WTC11 (cell line): ENCODE data around the gene PAFAH1B2. TPM values are rescaled to one million over a fixed set of nuclear protein-coding genes. Genes with fewer than 3 reads are reported as not detected.

ENCODE experiments used
- ATAC-seq: fragments of 200-7000 bp; cut with Tn5 transposase; 2 replicates; pipeline ENCODE4 v1.10.0; 2021; ENCODE audit warnings: mild to moderate bottlenecking, moderate library complexity
- CTCF ChIA-PET: fragments of 300-600 bp; sonication (Branson Sonifier 250); formaldehyde crosslinking; loops from one replicate; lab custom pipeline; 2021; ENCODE audit warnings: antibody characterized with exemption; lab: Charles Lee
- POLR2A ChIA-PET: fragments of 350-600 bp; sonication (Branson Sonifier 250); formaldehyde crosslinking; loops from one replicate; lab custom pipeline; 2021; ENCODE audit warnings: antibody characterized with exemption; lab: Charles Lee
- DNase-seq: peaks from one replicate; pipeline ENCODE4 v3.0.0; 2021; ENCODE audit warnings: low spot score
- H3K27ac Mint-ChIP-seq: 2 replicates; pipeline ENCODE4 v1.8.0; 2021; ENCODE audit warnings: mixed read lengths
- H3K27me3 Mint-ChIP-seq: 2 replicates; pipeline ENCODE4 v1.8.0; 2021; ENCODE audit warnings: low read depth, mild to moderate bottlenecking, moderate library complexity, mixed read lengths
- H3K36me3 Mint-ChIP-seq: 2 replicates; pipeline ENCODE4 v1.8.0; 2021; ENCODE audit warnings: mixed read lengths
- H3K4me1 Mint-ChIP-seq: 2 replicates; pipeline ENCODE4 v1.8.0; 2022; ENCODE audit warnings: mixed read lengths
- H3K4me3 Mint-ChIP-seq: 2 replicates; pipeline ENCODE4 v1.8.0; 2021; ENCODE audit warnings: mild to moderate bottlenecking, moderate library complexity, mixed read lengths
- H3K9me3 Mint-ChIP-seq: 2 replicates; pipeline ENCODE4 v1.8.0; 2021; ENCODE audit warnings: mixed read lengths
- AR ChIP-seq: fragments of 250-450 bp; sonication (Bioruptor Pico); IDR thresholded peaks from 2 replicates; pipeline ENCODE4 v1.9.0; 2021; ENCODE audit warnings: mild to moderate bottlenecking
- ARID4B ChIP-seq: sonication (generic); formaldehyde crosslinking; IDR thresholded peaks from 2 replicates; pipeline ENCODE4 v1.8.0; 2023; ENCODE audit warnings: missing genetic modification reagents, mild to moderate bottlenecking, borderline replicate concordance
- CBFB ChIP-seq: sonication (generic); formaldehyde crosslinking; IDR thresholded peaks from 2 replicates; pipeline ENCODE4 v1.8.1; 2022; ENCODE audit warnings: mild to moderate bottlenecking, low read depth, missing genetic modification reagents
- GRHL2 ChIP-seq: fragments of 250-450 bp; sonication (Bioruptor Pico); IDR thresholded peaks from 2 replicates; pipeline ENCODE4 v1.8.0; 2022; ENCODE audit warnings: mild to moderate bottlenecking, moderate library complexity; ENCODE audit not compliant: insufficient replicate concordance, severe bottlenecking
- HMGXB4 ChIP-seq: sonication (generic); formaldehyde crosslinking; IDR thresholded peaks from 2 replicates; pipeline ENCODE4 v1.8.1; 2023; ENCODE audit warnings: mild to moderate bottlenecking, moderate library complexity, missing genetic modification reagents
- MAX ChIP-seq: sonication (generic); formaldehyde crosslinking; IDR thresholded peaks from 2 replicates; pipeline ENCODE4 v1.8.0; 2022; ENCODE audit warnings: mild to moderate bottlenecking, missing genetic modification reagents
- OVOL2 ChIP-seq: fragments of 250-450 bp; sonication (Bioruptor Pico); IDR thresholded peaks from 2 replicates; pipeline ENCODE4 v1.9.0; 2021; ENCODE audit warnings: mild to moderate bottlenecking, borderline replicate concordance
- SMAD3 ChIP-seq: sonication (generic); formaldehyde crosslinking; IDR thresholded peaks from 2 replicates; pipeline ENCODE4 v1.8.0; 2022; ENCODE audit warnings: missing genetic modification reagents, mild to moderate bottlenecking, borderline replicate concordance
- TCF7 ChIP-seq: sonication (generic); formaldehyde crosslinking; IDR thresholded peaks from 2 replicates; pipeline ENCODE4 v1.8.0; 2022; ENCODE audit warnings: mild to moderate bottlenecking, low read depth, missing genetic modification reagents, moderate library complexity
- TEAD4 ChIP-seq: sonication (generic); formaldehyde crosslinking; IDR thresholded peaks from 2 replicates; pipeline ENCODE4 v1.8.0; 2022; ENCODE audit warnings: mild to moderate bottlenecking, missing genetic modification reagents
- ZBTB21 ChIP-seq: sonication (generic); formaldehyde crosslinking; IDR thresholded peaks from 2 replicates; pipeline ENCODE4 v1.8.1; 2023; ENCODE audit warnings: mild to moderate bottlenecking, missing genetic modification reagents, borderline replicate concordance
- ZMAT4 ChIP-seq: fragments of 250-450 bp; sonication (Bioruptor Pico); IDR thresholded peaks from 2 replicates; pipeline ENCODE4 v1.9.0; 2021; ENCODE audit warnings: mild to moderate bottlenecking
- ZNF423 ChIP-seq: fragments of 250-450 bp; sonication (Bioruptor Pico); IDR thresholded peaks from 2 replicates; pipeline ENCODE4 v2.1.2; 2022; ENCODE audit warnings: mild to moderate bottlenecking, moderate library complexity
- ZNF425 ChIP-seq: fragments of 250-450 bp; sonication (Bioruptor Pico); conservative IDR thresholded peaks from 2 replicates; pipeline ENCODE4 v1.9.0; 2021; ENCODE audit warnings: mild to moderate bottlenecking
- total RNA-seq: library from RNA; stranded (reverse); gene quantifications from 3 replicates; pipeline ENCODE4 v1.2.3, GENCODE V29; 2021

Gene PAFAH1B2
- total RNA-seq, 1 experiment from 2014 or later: 138 TPM

GRCh38 chr11:117178210-117179034, 34.3 kb downstream of the PAFAH1B2 start, which contains the start of gene SIDT2 (continued):
- TF ChIP-seq OVOL2 (CRISPR knock-in tag) (no peak), ZNF425 (CRISPR knock-in tag) (no peak), MAX (CRISPR knock-in tag) (peak; percentile 58; the same call in 1 of the 2 replicates), TEAD4 (CRISPR knock-in tag) (no peak), ZNF423 (no peak), ZMAT4 (no peak), AR (CRISPR knock-in tag) (no peak), TCF7 (CRISPR knock-in tag) (no peak), ZBTB21 (CRISPR knock-in tag) (no peak), HMGXB4 (CRISPR knock-in tag) (no peak; the same call in 1 of the 2 replicates), CBFB (CRISPR knock-in tag) (no peak), GRHL2 (CRISPR knock-in tag) (no peak)
- TF ChIP-seq, all 79 proteins: peak for 14

- Mint-ChIP-seq H3K9me3 (no peaks in the 10 kb centered on the region), H3K27ac (peak overlapping the region; percentile 89), H3K27me3 (peaks cover 6% of the 10 kb centered on the region), H3K4me1 (peaks cover 26% of the 10 kb centered on the region), H3K36me3 (peaks cover 7% of the 10 kb centered on the region; the same call in 1 of the 2 replicates), H3K4me3 (peak overlapping the region; percentile 92)
- DNase-seq (peak; percentile 41), ATAC-seq (peak; percentile 2)
- POLR2A ChIA-PET: interaction anchor here (0.9 to 2.3 kb wide), 10 partner anchors 12 to 52 kb away, joined by 3 to 17 read pairs (median 4); partner anchors contain the start of genes PAFAH1B2, PCSK7 and TAGLN
- TF ChIP-seq TEAD4 (CRISPR knock-in tag) (no peak), HMGXB4 (CRISPR knock-in tag) (peak; percentile 10; the same call in 1 of the 2 replicates), ARID4B (CRISPR knock-in tag) (0 out of 2 replicates have a peak, but pooled peaks have one; percentile 40), SMAD3 (CRISPR knock-in tag) (0 out of 2 replicates have a peak, but pooled peaks have one; percentile 17)
- CTCF ChIA-PET: interaction anchor here (0.7 to 5.6 kb wide), 25 partner anchors 7 to 437 kb away, joined by 3 to 68 read pairs (median 6); partner anchors contain the start of genes APOA5, BACE1, BUD13 and PAFAH1B2
Measured at GRCh38 chr11:117179048-117179999, 35.2 kb downstream of the PAFAH1B2 start.
